IMR-90 (cell line): ENCODE data around the gene HIVEP1. TPM values are rescaled to one million over a fixed set of nuclear protein-coding genes. Genes with fewer than 3 reads are reported as not detected.

Source experiments
- ATAC-seq: fragments of 200-7000 bp; cut with Tn5 transposase; 2 replicates; pipeline ENCODE4 v1.9.1; 2020; ENCODE audit warnings: low read depth, mild to moderate bottlenecking, moderate library complexity
- BruUV-seq: library from RNA; stranded (reverse); fragments of 400-500 nt; replicated peaks from 2 replicates; lab custom pipeline; 2021; lab: Mats Ljungman, UMichigan
- CTCF ChIA-PET: fragments of 300-600 bp; formaldehyde crosslinking; extraction: SDS; loops from one replicate; lab custom pipeline; 2021; ENCODE audit warnings: antibody characterized with exemption; lab: Yijun Ruan, JAX
- POLR2A ChIA-PET: fragments of 300-600 bp; sonication (Branson Sonifier 250); formaldehyde crosslinking; loops from one replicate; lab custom pipeline; 2022; ENCODE audit warnings: antibody characterized with exemption; ENCODE audit not compliant: unreplicated experiment; lab: Charles Lee
- DNase-seq: peaks from one replicate; pipeline ENCODE4 v3.0.0; 2013
- H2AFZ ChIP-seq: replicated peaks from 2 replicates; pipeline ENCODE3; 2013; ENCODE audit warnings: low read length, mild to moderate bottlenecking; ENCODE audit not compliant: poor library complexity
- H2AK5ac ChIP-seq: 2 replicates; pipeline ENCODE4 v1.6.1; 2013; ENCODE audit warnings: low read depth, low read length, inconsistent platforms
- H2AK9ac ChIP-seq: replicated peaks from 2 replicates; pipeline ENCODE3; 2013; ENCODE audit warnings: mild to moderate bottlenecking, low read depth, low read length, moderate library complexity; ENCODE audit not compliant: poor library complexity
- H2BK120ac ChIP-seq: 2 replicates; pipeline ENCODE4 v1.6.1; 2013; ENCODE audit warnings: low read depth, low read length, inconsistent platforms
- H2BK15ac ChIP-seq: 3 replicates; pipeline ENCODE4 v1.6.1; 2013; ENCODE audit warnings: low read depth, low read length, inconsistent platforms
- H2BK20ac ChIP-seq: 2 replicates; pipeline ENCODE4 v1.6.1; 2013; ENCODE audit warnings: low read depth, mild to moderate bottlenecking, inconsistent platforms, low read length, moderate library complexity
- H2BK5ac ChIP-seq: 2 replicates; pipeline ENCODE4 v1.6.1; 2013; ENCODE audit warnings: mild to moderate bottlenecking, low read depth, low read length, inconsistent platforms; ENCODE audit not compliant: poor library complexity, severe bottlenecking
- H3K14ac ChIP-seq: replicated peaks from 2 replicates; pipeline ENCODE4 v1.6.1; 2013; ENCODE audit warnings: low read depth, low read length, inconsistent platforms
- H3K18ac ChIP-seq: 2 replicates; pipeline ENCODE4 v1.6.1; 2013; ENCODE audit warnings: low read depth, low read length, control low read depth
- H3K23ac ChIP-seq: 2 replicates; pipeline ENCODE4 v1.6.1; 2013; ENCODE audit warnings: low read depth, low read length, inconsistent platforms
- H3K27ac ChIP-seq: 2 replicates; pipeline ENCODE4 v1.5.1; 2013; ENCODE audit warnings: mild to moderate bottlenecking, control low read depth, low read length; ENCODE audit not compliant: insufficient read depth
- H3K27me3 ChIP-seq: 2 replicates; pipeline ENCODE4 v1.6.1; 2013; ENCODE audit warnings: low read length; ENCODE audit not compliant: control insufficient read depth, insufficient read depth
- H3K36me3 ChIP-seq: 2 replicates; pipeline ENCODE4 v1.6.1; 2013; ENCODE audit warnings: low read length, mixed read lengths; ENCODE audit not compliant: control insufficient read depth, insufficient read depth
- H3K4ac ChIP-seq: 2 replicates; pipeline ENCODE4 v1.6.1; 2013; ENCODE audit warnings: low read depth, low read length, inconsistent platforms
- H3K4me1 ChIP-seq: 2 replicates; pipeline ENCODE4 v1.6.1; 2013; ENCODE audit warnings: low read length, mixed read lengths; ENCODE audit not compliant: control insufficient read depth, insufficient read depth
- H3K4me2 ChIP-seq: 2 replicates; pipeline ENCODE4 v1.6.1; 2013; ENCODE audit warnings: low read depth, mild to moderate bottlenecking, control low read depth, low read length, moderate library complexity
- H3K4me3 ChIP-seq: 2 replicates; pipeline ENCODE4 v1.5.1; 2013; ENCODE audit warnings: low read depth, mild to moderate bottlenecking, control low read depth, low read length, moderate library complexity; ENCODE audit not compliant: insufficient read depth
- H3K56ac ChIP-seq: 2 replicates; pipeline ENCODE4 v1.6.1; 2013; ENCODE audit warnings: low read length, inconsistent platforms; ENCODE audit not compliant: insufficient read depth; ENCODE audit errors: extremely low read depth
- H3K79me1 ChIP-seq, 2 experiments: 2 replicates each; pipeline ENCODE4 v1.6.1; 2013; ENCODE audit warnings: low read length in 2 of 2, inconsistent platforms in 1 of 2, low read depth in 1 of 2
- H3K9ac ChIP-seq: 2 replicates; pipeline ENCODE4 v1.6.1; 2013; ENCODE audit warnings: low read depth, low read length, control low read depth
- H3K9me1 ChIP-seq: 2 replicates; pipeline ENCODE4 v1.6.1; 2013; ENCODE audit warnings: low read length, inconsistent platforms; ENCODE audit not compliant: insufficient read depth
- H3K9me3 ChIP-seq: 2 replicates; pipeline ENCODE4 v1.6.1; 2013; ENCODE audit warnings: low read length; ENCODE audit not compliant: control insufficient read depth, insufficient read depth
- H4K20me1 ChIP-seq: 2 replicates; pipeline ENCODE4 v1.6.1; 2013; ENCODE audit warnings: low read length, inconsistent platforms; ENCODE audit not compliant: insufficient read depth
- H4K5ac ChIP-seq: 2 replicates; pipeline ENCODE4 v1.6.1; 2013; ENCODE audit warnings: mild to moderate bottlenecking, low read depth, low read length, control low read depth
- H4K8ac ChIP-seq, 2 experiments: 2 replicates each; pipeline ENCODE4 v1.6.1; 2013; ENCODE audit warnings: low read depth in 2 of 2, low read length in 2 of 2, control low read depth in 1 of 2, inconsistent platforms in 1 of 2
- H4K91ac ChIP-seq: 2 replicates; pipeline ENCODE4 v1.6.1; 2013; ENCODE audit warnings: low read depth, low read length, inconsistent platforms; ENCODE audit not compliant: insufficient read depth
- BHLHE40 ChIP-seq: fragments of 150-350 bp; IDR thresholded peaks from 2 replicates; pipeline ENCODE4 v1.6.1; 2016; ENCODE audit warnings: mild to moderate bottlenecking, low read depth, low read length
- CEBPB ChIP-seq: IDR thresholded peaks from 2 replicates; pipeline ENCODE4 v1.6.1; 2012; ENCODE audit warnings: low read depth, low read length, improper control_type of control experiment
- CHD1 ChIP-seq: IDR thresholded peaks from 2 replicates; pipeline ENCODE4 v1.6.1; 2012; ENCODE audit warnings: low read depth, low read length, improper control_type of control experiment
- CTCF ChIP-seq: conservative IDR thresholded peaks from 2 replicates; pipeline ENCODE4 v1.5.1; 2012; ENCODE audit warnings: mild to moderate bottlenecking, low read depth, low read length, improper control_type of control experiment
- FOS ChIP-seq: fragments of 150-350 bp; IDR thresholded peaks from 2 replicates; pipeline ENCODE4 v1.6.1; 2016; ENCODE audit warnings: low read depth, low read length
- POLR2A ChIP-seq: IDR thresholded peaks from 2 replicates; pipeline ENCODE4 v1.6.1; 2012; ENCODE audit warnings: mild to moderate bottlenecking, low read depth, low read length
- RAD21 ChIP-seq: IDR thresholded peaks from 2 replicates; pipeline ENCODE4 v1.6.1; 2012; ENCODE audit warnings: low read length, improper control_type of control experiment
- RCOR1 ChIP-seq: IDR thresholded peaks from 2 replicates; pipeline ENCODE4 v1.6.1; 2012; ENCODE audit warnings: mild to moderate bottlenecking, low read length, improper control_type of control experiment; ENCODE audit not compliant: insufficient replicate concordance
- SMC3 ChIP-seq: fragments of 150-350 bp; IDR thresholded peaks from 2 replicates; pipeline ENCODE4 v1.6.1; 2016; ENCODE audit warnings: low read depth, mild to moderate bottlenecking, antibody characterized with exemption, low read length, moderate library complexity
- USF2 ChIP-seq: fragments of 150-350 bp; IDR thresholded peaks from 2 replicates; pipeline ENCODE4 v1.6.1; 2017; ENCODE audit warnings: mild to moderate bottlenecking, antibody characterized with exemption, low read length, low read depth
- WGBS, 2 experiments: methylation state at CpG; one replicate each; pipeline versions ENCODE4 v1.1.5 to v1.1.7; 2013; ENCODE audit warnings: missing lambda C conversion rate in 2 of 2; ENCODE audit not compliant: insufficient read length in 1 of 2; ENCODE audit errors: extremely low coverage in 2 of 2; 5-methylcytosine and 5-hydroxymethylcytosine counted together
- dilution Hi-C: fragments of 300-500 bp; cut with HindIII; formaldehyde crosslinking; loops from one replicate; pipeline ENCODE4 v1.14.3; 2018; ENCODE audit warnings: low sequenced_read_pairs; ENCODE audit not compliant: unreplicated experiment
- in situ Hi-C: fragments of 300-500 bp; cut with MboI; formaldehyde crosslinking; loops from 3 replicates; pipeline ENCODE4 v1.14.3; 2019; ENCODE audit warnings: low sequenced_read_pairs, inconsistent platforms, mixed read lengths
- intact Hi-C: fragments of 100-400 bp; cut with micrococcal nuclease; formaldehyde crosslinking; loops from 2 replicates; pipeline ENCODE4 v1.10.0; 2022
- polyA plus RNA-seq, 3 experiments: library from polyadenylated mRNA; depleted of rRNA; stranded (reverse); fragments of >200 nt; gene quantifications; 2 replicates each; pipeline ENCODE4 v1.2.3, GENCODE V29; 2012; ENCODE audit warnings: low replicate concordance in 1 of 3
- total RNA-seq: library from RNA; depleted of rRNA; stranded (reverse); fragments of >200 nt; gene quantifications from 2 replicates; pipeline ENCODE4 v1.2.3, GENCODE V29; 2012

The HIVEP1 gene
- total and polyA plus RNA-seq, 2 of the 4 experiments (the other 2 are of a cell fraction), result 13.0 to 17.2 TPM

- Histone ChIP-seq H3K9me1 (no peaks in the 10 kb centered on the region; the same call in 1 of the 2 replicates), H3K18ac (peak overlapping the region; percentile 79), H3K4me2 (peak overlapping the region; percentile 84), H3K23ac (peak overlapping the region; percentile 99), H3K4me1 (no peaks in the 10 kb centered on the region; the same call in 1 of the 2 replicates), H2AK5ac (peak overlapping the region; percentile 91; the same call in 1 of the 2 replicates), H3K14ac (peak overlapping the region; percentile 86), H3K56ac (peak overlapping the region; percentile 99), H3K4ac (peak overlapping the region; percentile 97), H2BK120ac (peak overlapping the region; percentile 93), H2BK20ac (peak overlapping the region; percentile 91), H2AK9ac (peak overlapping the region; percentile 85), H4K8ac (peak overlapping the region; percentile 83 to 94), H4K91ac (peak overlapping the region; percentile 93), H3K9ac (peak overlapping the region; percentile 81), H3K27ac (peak overlapping the region; percentile 88), H2AFZ (peak overlapping the region; percentile 91), H2BK5ac (peak overlapping the region; percentile 85), H2BK15ac (peak overlapping the region; percentile 97; the same call in 2 of the 3 replicates), H3K4me3 (peak overlapping the region; percentile 59), H3K36me3 (no peaks in the 10 kb centered on the region), H3K79me1 (peaks cover 7 to 27% of the 10 kb centered on the region in 2 experiments; a peak in 3 of 4 replicates), H3K9me3 (peaks cover 2% of the 10 kb centered on the region; the same call in 1 of the 2 replicates), H3K27me3 (no peaks in the 10 kb centered on the region), H4K5ac (peak overlapping the region; percentile 76), H4K20me1 (peaks cover 5% of the 10 kb centered on the region; the same call in 1 of the 2 replicates)
- WGBS, 2 experiments, result no CpG with 5 or more reads among the region's 9 CpGs
- ATAC-seq (no peak), DNase-seq (peak; percentile 59)
- BruUV-seq, result no TSS peak
- dilution Hi-C loops, result no loop called here
- intact Hi-C loops, result loop anchor here (1.0 to 5.0 kb wide), 8 partner anchors 93 to 425 kb away; no protein-coding TSS in a partner anchor
- ChIA-PET CTCF (no interaction called here), POLR2A (no interaction called here)
- no peak for TF ChIP-seq FOS
- no peak for TF ChIP-seq CTCF
- no peak for TF ChIP-seq SMC3
- no peak; the same call in 1 of the 2 replicates for TF ChIP-seq POLR2A
- no peak for TF ChIP-seq RAD21
- no peak for TF ChIP-seq USF2
- TF ChIP-seq CEBPB, result no peak
- TF ChIP-seq RCOR1, result no peak
- TF ChIP-seq BHLHE40, result no peak
- TF ChIP-seq CHD1, result no peak
- in situ Hi-C loops, result loop anchor here (10.0 kb wide), 2 partner anchors 305 to 425 kb away; no protein-coding TSS in a partner anchor
These were observed 2.1 kb upstream of the HIVEP1 start for GRCh38 chr6:12009876-12010634.
